HPDE6-E6E7 (cell line): ENCODE measurements around the gene EGFLAM.

Experiments used
- DNase-seq: peaks from one replicate; pipeline ENCODE4 v3.0.0; 2011; ENCODE audit warnings: missing footprints; ENCODE audit errors: extremely low spot score

EGFLAM gene

DNA sequence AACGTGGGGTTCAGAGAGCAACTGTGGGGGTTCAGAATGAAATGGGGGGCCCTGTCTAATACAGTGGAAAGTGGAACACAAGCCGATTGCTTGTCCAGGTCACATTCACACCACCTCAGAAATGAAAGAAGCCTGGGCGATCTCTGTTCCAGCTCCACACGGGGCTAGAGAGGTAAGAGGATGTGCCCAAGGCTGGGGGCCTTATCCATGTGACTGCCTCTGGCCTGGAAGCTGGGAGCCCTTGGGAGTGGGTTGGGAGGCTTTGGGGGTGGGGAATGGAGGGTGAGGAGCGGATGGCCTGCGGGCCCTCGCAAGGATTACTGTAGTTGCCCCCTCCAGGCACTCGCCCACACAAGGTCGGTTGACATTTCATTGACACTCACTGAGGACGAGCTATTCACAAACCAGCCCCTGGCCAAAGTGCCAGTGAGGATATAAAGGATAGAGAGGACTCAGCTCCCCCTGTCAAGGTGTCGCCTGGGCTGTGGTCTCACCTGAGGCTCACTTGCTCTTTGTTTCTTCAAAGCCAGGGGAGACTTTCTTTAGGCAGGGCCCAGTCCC, 211.4 kb downstream of the EGFLAM start:
- DNase-seq, result no peak

DNA sequence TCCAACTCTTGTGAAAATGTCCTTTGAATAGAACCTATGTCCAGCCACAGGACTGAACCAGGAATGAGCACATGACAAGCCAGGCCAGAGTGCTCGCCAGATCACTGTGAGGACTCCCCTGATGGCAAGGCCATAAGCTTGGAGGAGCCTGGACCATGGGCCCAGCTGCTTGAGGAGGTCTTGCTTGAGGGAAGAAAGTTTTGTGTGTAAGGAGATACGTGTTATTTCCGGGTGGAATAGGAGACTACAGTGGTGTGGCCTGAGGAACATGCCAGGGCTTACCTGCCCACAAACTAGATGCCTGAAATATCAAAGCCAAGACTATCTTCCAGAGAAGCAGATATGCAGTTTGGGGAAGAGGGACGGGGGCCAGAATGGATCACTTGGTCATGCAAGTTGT, 213.3 kb downstream of the EGFLAM start:
- DNase-seq, result no peak

DNA sequence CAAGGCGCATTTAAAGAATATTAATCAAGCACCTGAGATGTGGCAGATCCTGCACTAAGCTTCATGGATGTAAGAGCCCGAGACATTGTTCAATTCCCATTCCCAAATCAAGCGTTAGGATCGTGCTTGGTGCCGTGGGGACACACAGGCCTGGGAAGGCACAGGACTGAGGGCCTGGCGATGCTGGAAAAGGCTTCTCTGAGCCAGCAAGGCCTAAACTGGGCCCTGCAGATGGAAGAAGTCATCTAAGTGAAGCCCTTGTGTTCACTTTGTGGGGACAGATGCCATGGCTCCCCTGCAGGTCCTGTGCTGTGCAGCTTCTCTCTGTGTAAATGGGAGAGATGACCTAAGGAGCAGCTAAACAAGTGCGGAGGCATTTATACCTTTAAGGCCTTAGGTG, 214.2 kb downstream of the EGFLAM start:
- DNase-seq, result no peak

DNA sequence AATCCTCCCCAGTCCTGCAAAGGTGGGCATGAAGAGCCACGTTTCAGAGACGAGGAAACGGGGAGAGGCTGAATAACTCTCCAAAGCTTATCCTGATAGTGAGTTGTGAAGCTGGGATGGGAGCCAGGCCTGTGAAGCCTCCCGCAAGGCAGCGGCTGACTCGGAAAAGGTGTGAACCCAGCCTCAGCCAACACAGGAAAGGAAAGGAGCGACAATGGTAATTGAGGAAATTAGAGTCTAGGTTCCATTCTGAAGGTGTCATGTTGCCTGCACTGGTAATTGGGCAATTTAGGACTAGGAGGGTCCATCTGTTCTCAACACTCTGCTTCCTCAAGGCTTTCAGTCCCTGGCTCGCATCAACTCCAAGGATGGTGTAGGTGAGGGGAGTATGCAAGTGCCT, 214.6 kb downstream of the EGFLAM start:
- DNase-seq, result no peak

DNA sequence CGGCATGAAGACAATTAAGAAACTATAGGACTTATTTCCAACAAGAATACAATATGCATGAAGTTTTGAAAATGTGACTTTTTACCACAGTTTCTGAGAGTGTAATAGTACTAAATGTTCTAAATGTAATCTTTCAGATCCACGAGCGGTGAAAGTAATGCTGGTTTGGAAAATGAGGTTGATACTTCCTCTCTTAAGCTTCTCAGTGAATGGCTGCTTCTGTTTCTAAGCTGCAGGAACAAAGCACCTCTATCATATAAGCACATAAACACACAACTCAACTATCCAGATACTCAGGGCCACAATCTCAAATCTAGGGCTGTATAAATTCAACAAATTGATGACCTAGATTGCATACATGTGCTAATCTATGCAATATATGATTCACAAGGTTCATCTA, 219.8 kb downstream of the EGFLAM start:
- DNase-seq, result no peak

DNA sequence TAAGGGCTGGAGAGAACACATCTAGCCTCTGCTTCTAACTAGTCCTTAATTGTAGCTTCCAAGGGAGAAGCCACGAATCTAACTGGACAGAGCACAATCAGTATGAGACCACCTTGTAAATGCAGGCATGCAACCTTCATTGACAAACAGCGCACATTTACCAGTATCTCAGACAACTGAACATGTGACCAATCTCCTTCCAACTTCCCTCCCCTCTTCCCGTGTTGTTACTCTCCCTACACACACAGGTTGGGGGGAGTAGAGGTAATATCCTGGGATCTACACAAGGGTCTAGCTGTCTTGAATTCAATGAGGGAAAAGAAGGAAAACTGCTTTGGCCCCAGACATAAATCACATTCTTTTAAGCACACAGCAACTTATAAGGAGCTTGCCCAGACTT, 220.5 kb downstream of the EGFLAM start:
- DNase-seq, result no peak

DNA sequence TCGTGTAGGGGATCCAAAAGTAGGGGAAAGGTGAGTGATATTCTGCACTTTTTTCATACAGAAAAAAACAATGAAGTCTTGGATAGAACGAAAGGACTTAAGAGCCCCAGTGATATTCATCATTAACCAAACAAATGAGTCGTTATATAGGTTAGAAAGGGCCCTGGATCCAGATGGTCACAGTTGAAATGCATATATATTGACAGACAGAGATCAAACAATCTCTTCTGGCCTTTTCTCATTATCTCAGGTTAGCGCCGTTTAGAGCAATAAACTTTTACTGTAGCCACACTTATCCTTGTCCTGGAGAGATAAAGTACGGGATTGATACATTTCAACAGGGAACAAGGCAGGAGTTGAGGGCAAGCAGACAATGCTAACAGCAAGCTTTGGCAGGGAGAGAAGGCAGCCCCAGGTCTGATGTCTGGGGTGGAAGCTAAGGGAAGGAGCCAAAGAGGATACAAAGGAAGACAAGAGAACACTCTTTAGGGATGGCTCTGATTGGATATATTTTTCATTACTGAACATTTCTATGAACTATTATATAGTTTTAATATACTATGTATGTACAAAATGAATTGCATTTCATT, 221.1 kb downstream of the EGFLAM start:
- no peak for DNase-seq

DNA sequence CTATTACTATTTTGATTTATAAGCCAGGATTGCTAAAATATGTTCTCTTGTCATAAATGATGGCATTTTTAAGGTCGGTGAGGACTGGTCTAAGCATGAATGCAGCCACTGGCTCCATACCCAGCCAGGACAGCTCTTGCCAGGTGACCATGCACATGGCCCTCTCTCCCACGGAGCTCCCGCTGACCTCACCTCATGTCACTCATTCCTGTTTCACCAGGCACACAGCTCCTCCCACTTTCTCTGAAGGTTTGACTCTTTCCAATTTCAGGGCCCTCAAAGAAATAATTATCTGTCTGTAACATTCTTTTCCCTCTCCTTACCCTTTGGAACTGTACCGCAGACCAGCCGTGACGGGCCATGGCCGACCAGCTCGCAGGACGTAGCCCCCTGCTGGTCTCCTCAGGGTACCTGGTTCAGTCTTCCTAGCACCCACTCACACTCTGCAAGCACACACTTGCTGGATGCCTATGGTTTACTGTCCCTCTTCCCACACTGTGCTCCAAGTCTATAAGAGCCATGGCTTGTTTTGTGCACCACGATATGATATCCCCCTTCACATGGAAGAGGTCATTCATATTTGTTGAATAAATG, 225.5 kb downstream of the EGFLAM start:
- DNase-seq, result no peak

DNA sequence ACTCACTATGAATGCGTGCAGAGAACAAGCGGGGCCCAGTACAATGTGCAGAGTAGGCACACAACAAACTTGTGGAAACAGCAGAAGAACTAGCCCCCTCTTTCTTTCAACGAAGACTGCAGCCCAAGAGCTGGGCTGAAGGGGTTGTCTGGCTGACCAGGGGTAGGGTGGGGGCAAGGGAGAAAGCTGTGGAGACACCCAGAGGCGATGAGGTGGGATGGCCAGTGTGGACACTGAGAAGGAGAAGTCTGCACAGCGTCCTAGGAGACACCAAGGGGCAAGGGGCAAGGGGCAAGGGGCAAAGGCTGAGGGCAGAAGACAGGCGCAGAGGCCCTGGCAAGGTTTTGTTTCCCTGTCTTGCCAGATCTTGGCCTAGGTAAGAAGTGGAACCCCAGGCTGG, 235.8 kb downstream of the EGFLAM start:
- no peak for DNase-seq

DNA sequence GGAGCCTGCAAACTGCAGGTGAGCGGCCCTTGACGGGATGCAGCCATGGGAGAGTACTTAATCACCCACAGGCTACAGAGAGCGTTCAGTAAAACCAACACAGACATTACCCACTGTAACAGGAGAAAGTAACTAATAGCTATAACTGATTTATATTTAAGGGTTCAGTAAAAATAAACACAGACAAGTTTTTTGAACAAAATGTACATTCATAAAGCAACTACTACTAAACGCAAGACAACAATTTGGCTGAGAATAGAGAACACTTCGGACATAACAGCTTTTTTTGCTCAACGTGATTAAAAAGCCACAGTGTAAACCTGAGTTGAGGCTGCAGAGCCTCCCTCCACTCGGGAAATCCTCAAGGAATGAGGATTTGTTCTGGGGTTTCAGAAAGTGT, 236.4 kb downstream of the EGFLAM start:
- no peak for DNase-seq

DNA sequence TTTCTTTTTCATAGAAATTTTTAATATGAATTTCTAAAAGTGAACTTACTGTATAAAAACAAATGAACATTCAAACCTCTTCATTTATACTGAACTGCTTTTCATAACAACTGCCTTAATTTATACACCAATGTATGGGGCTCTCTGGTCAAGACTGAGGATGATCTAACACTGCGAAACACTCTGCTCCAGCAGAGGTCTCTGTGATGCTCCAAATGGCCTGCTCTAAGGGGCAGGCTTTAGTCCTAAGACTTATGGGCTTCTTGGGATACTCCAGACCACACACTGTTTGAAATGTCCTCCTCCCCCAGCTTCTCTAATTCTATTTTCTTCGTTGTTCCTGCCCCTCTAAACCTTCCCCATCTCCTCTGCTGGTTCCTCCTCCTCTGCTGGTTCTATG, 239.6 kb downstream of the EGFLAM start:
- DNase-seq, result no peak

DNA sequence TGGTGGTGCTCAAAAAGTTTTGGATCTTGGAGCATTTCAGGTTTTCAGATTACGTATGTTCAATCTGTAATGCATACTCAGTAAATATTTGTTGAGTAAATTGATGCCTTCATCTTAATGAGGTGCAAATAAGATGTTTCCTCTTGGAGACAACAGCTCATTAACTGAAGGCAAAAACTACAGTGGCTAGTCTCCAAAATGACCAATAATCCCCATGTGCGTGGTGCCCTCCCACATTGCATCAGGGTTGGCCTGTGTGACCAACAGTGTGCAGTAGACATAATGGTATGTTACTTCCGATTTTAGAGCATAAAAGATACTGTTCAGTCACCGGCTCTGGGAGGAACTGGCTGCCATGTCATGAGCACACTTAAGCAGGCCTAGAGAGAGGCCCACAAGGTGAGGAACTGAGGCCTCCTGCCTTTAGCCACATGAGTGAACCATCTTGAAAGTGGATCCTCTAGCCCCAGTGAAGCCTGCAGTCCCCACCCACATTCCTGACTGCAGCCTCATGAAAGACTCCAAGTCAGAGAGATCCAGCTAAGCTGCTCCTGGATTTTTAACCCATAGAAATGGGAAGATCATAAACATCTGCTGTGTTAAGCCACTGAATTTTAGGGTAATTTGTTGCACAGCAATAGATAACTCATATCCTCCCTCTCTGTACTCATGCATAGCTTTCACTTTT, 242.4 kb downstream of the EGFLAM start:
- no peak for DNase-seq

DNA sequence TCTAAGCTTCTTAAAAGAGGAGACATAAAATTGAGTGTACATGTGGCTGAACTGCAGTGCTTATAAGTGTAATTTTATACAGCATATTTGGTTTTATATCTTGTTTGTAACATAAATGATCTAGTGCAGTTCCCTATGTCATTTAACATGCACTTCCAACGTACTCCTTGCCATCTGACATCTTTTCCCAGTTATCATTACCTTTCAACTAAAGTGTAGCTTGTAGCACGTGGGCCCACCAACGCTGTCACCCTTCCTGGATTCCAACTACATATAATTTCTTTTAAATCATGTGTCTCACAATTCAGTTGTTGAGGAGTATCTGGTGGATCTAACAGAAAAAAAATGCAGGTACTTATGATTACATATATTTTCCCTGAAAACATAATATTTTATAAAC, 247.9 kb downstream of the EGFLAM start:
- no peak for DNase-seq

DNA sequence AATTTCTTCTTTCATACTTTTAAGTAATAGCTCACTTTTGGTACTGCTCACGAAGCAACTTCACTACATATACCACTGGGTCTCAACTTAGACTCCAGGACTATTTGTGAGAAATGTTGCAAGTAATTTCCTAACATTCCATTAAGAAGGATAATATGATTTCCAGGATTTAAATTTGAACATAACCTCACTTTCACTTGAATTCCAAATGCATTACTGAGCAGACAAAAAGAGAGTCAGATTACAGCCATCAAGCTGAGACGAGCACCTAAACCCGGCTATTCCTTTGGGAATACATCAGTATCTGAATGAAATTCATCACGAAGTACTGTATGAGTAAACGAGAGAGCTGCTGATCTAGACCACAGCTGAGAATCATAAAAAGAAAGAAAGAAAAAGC, 250.8 kb downstream of the EGFLAM start:
- no peak for DNase-seq
